Inflammatory macrophage (primary cell): ENCODE results near the gene SIMC1.
"Not testable (repeated sequence)": the region's sequence is repeated elsewhere in the genome, so short reads cannot be mapped to it uniquely, and the experiment has no call there.

Experiments used
- DNase-seq, 2 donors: peaks; one replicate each; pipeline ENCODE4 v3.0.0-alpha.2; 2020 to 2022

SIMC1 gene

GRCh38 chr5:176216393-176216916 is 21.8 kb upstream of the SIMC1 start:
- not testable (repeated sequence) for DNase-seq

DNA sequence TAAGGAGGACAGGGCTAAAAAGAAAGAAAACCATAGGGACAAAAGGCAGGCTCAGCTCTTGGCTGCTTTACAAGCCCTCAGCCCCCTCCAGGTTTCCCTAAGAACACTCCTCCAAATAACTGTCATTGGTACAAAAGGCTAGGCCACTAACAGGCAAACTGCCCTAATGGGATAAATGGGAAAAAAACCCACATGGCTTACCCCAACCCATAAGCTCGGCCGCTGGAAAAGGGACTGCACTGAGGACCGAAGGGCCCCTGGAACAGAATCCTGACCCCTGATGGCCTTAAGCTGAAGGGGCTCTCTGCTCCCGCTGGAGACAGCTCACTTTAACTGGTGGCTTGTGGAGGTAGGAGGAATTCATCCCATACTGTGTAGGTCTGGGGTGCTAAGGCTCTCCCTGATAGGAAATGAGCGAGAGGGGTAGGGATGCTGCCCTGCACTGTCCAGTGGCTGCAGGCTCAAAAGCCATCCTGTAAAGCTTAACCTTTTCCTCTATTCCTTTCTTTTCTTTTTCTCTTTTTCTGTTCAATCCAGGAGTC is 21.0 kb upstream of the SIMC1 start:
- not testable (repeated sequence) for DNase-seq

- DNase-seq, result not testable (repeated sequence)
These were observed 20.5 kb upstream of the SIMC1 start for GRCh38 chr5:176217764-176218163.

DNA sequence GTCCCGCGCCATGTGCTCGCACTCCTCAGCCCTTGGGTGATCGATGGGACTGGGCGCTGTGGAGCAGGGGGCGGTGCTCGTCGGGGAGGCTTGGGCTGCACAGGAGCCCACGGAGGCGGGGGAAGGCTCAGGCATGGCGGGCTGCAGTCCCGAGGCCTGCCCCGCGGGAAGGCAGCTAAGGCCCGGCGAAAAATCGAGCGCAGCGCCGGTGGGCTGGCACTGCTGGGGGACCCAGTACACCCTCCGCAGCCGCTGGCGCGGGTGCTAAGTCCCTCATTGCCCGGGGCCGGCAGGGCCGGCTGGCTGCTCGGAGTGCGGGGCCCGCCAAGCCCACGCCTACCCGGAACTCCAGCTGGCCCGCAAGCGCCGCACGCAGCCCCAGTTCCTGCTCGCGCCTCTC is 16.2 kb upstream of the SIMC1 start:
- not testable (repeated sequence) for DNase-seq

DNA sequence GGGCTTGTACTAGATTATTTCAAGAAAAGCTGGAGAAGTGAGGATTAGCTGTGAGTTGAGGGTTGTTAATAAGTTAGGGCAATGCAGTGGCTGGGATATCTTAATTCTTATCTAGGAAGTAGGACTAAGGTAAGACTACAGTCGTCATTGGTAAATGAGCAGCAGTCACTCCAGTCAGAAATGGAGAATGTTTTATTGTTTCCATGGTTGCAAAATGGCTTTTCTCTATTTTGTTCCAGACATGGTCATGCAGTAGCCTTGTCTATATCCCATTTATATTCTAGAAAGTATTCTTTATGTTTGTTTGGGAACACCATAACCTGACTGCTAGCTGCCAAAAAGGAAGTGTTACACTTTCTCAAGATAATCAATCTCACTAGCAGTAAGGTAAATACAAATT is 9.9 kb upstream of the SIMC1 start:
- DNase-seq, result not testable (repeated sequence)

- DNase-seq, result not testable (repeated sequence)
These were observed 5.0 kb upstream of the SIMC1 start for GRCh38 chr5:176233253-176233652.

DNA sequence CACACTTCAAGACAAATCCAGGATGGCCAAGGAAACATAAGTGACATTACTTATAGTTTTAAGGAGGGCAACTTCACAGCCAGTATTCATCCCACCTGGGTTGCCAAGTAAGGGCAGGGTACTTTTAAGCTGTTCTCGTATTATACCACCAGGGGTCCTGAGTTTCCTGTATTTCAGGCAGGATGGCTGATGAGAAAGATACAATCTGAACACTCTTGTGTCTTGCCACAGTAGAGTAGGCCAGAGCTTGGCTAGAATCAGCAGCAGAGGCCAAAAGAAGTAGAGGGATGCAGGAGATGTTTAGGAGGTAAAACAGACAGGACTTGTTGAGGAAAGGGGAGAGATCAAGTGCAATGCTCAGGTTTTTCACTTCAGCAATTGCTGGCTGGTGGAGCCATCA is 3.1 kb upstream of the SIMC1 start:
- DNase-seq, result peak; percentile 21 to 32

DNA sequence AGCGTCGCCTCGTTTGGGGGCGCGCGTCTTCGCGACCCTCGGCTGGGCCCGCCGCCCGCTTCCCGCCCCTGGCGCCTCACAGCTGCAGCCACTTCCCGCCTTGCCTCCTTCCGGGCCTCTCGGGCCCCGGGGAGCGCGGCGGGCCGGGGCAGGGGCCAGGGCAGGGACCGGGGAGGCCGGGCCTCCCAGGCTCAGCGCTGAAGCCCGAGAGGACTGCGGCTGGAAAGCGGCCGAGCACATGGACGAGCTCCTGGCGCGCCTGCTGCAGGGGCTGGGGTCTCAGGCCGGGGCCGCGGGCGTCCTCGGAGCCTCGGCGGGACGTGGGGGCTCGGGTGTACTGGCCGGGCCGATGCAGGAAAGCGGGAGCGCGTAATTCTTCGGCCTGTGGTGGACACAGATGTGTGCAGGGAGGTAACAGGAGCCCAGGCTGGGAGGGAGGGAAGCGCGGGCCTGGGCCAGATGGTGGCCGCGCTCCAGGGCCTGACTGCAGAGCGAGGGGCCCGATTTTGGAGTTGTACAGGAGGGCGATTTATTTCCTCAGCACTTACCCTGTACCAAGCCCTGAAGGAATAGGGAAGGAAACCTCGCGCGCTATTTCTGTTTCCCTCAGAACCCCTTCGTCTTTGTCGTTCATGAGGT is 540 bp downstream of the SIMC1 start:
- DNase-seq, result not testable (repeated sequence)

GRCh38 chr5:176239304-176239703 is 1.1 kb downstream of the SIMC1 start:
- DNase-seq, result not testable (repeated sequence)

DNA sequence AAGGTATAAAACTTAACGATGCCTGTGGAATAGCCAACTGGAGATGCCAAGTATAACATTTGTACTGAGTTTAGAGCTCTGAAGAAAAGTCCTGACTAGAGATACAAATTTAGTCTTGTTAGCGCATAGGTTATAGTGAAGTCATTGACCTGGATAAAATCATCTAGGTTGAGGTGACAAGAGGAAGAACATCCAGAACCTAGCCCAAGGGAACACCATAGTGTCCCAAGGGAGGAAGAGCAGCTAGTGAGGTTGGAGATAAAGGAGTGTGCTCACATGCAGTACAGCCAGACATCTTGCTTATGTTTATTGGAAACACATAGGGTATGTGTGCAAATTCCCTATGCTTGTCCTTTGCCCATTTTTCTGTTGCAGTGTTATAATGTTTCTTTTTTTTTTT is 6.1 kb downstream of the SIMC1 start:
- not testable (repeated sequence) for DNase-seq

GRCh38 chr5:176245074-176245473 is 6.8 kb downstream of the SIMC1 start:
- not testable (repeated sequence) for DNase-seq

GRCh38 chr5:176245489-176245888 is 7.3 kb downstream of the SIMC1 start:
- DNase-seq, result not testable (repeated sequence)

GRCh38 chr5:176250691-176251090 is 12.5 kb downstream of the SIMC1 start:
- DNase-seq, result not testable (repeated sequence)

DNA sequence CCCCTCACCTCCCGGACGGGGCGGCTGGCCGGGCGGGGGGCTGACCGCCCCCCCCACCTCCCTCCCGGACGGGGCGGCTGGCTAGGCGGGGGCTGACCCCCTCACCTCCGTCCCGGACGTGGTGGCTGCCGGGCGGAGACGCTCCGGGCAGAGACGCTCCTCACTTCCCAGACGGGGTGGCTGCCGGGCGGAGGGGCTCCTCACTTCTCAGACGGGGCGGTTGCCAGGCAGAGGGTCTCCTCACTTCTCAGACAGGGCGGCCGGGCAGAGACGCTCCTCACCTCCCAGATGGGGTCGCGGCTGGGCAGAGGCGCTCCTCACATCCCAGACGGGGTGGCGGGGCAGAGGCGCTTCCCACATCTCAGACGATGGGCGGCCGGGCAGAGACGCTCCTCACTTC is 13.9 kb downstream of the SIMC1 start:
- DNase-seq, result not testable (repeated sequence)

DNA sequence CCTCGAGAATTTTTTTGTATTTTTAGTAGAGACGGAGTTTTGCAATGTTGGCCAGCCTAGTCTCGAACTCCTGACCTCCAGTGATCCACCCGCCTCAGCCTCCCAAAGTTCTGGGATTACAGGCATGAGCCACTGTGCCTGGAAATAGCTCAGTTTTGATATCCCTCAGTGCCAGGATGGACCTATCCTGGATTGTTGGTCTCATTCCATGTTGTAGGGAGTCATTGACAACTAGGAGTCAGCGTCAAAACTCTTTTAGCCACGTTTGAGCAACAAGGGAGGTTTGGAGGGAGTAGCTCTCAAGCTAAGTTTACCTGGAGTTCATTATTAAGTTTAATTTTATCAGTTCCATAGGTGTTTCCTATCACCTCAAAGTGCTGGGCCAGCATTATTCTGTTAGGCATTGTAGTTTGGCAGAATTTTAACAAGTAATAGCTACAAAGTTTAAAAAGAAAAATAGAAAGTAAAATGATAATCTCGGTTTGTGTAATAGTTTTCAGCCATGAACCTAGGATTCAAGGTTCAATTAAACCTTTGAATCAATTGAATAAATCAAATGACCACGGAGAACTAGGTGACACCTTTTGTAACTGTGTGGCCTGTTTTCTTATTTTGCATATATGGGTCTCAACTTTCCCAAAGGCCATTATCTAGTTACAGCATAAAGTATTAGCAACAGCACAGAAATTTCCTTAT is 15.3 kb downstream of the SIMC1 start:
- not testable (repeated sequence) for DNase-seq

- not testable (repeated sequence) for DNase-seq
These were observed 15.8 kb downstream of the SIMC1 start for GRCh38 chr5:176254066-176254393.

DNA sequence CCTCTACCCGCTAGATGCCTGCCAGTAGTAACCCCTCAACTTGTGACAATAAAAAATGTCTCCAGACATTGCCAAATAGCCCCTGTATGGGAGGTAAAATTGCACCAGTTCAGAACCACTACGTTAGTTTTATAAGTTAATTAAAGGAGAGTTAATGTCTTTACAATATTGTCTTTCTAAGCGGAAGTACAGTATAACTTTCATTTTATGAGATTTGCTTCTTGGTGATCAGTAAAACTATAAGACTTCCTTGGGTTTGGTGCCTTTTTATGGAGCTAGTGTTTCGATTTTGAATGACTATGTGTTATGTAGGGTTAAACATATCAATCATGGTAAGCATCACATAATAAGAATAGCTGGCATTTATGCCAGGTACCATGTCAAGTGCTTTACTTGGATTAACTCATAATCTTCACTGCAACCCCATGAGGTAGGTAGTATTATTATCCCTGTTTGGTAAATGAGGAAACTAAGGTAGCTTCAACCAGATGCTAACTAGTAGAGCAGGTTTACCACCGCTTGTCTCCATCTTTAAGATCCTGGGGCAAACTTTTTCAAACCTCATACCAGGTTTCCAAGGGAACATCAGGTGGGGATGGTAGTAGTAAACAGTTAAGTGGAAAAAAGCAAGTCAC is 19.8 kb downstream of the SIMC1 start:
- not testable (repeated sequence) for DNase-seq

DNA sequence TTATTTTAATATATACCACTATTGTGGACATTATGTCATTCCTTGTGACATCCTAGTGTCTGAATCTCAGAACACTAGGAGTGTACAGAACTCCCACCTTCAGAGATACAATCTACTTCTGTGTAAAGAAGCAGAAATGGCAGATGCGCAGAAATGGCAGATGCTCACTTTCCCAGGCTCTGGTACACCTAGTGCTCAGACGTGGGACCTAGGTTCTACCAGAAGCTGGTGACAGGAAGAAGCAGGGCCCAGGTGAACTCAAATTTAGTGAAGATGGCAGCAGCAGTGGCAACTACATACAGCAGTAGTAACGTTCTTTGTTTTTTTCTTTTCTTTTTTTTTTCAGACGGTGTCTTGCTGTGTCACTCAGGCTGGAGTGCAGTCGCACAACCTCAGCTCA is 22.5 kb downstream of the SIMC1 start:
- DNase-seq, result not testable (repeated sequence)

DNA sequence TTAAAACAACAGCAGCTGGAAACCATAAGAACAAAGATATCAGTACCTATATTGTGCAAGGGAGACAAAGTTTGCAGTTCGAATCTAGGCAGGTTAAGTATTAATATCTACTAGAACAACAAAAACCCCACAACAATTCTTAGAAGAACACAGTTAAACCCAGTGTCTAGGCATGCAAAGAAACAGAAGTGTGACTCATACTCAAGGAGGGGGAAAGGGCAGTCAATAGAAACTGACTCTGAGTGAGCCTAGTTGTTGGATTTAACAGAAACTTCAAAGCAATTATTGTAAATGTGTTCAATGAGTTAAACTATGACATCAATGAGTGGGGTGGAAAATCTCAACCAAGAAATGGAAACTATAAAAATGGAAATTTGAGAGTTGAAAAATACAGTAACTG is 28.2 kb downstream of the SIMC1 start:
- DNase-seq, result not testable (repeated sequence)

GRCh38 chr5:176289018-176289417 is 50.8 kb downstream of the SIMC1 start:
- not testable (repeated sequence) for DNase-seq

GRCh38 chr5:176290057-176290840 is 52.0 kb downstream of the SIMC1 start:
- DNase-seq, result not testable (repeated sequence)

DNA sequence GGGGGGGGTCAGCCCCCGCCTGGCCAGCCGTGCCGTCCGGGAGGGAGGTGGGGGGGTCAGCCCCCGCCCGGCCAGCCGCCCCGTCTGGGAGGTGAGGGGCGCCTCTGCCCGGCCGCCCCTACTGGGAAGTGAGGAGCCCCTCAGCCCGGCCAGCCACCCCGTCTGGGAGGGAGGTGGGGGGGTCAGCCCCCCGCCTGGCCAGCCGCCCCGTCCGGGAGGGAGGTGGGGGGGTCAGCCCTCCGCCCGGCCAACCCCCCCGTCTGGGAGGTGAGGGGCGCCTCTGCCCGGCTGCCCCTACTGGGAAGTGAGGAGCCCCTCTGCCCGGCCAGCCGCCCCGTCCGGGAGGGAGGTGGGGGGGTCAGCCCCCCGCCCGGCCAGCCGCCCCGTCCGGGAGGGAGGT is 67.1 kb downstream of the SIMC1 start:
- DNase-seq, result not testable (repeated sequence)
